Rectal smooth muscle tissue (tissue), 1 donor: Measurements from ENCODE around the gene CSF2RB.

Source experiments
- H3K27ac ChIP-seq: one replicate; pipeline ENCODE4 v1.7.0; 2013; ENCODE audit warnings: low read depth, low read length, inconsistent platforms
- H3K27me3 ChIP-seq: one replicate; pipeline ENCODE4 v1.7.0; 2013; ENCODE audit warnings: low read length; ENCODE audit not compliant: control insufficient read depth, insufficient read depth
- H3K36me3 ChIP-seq: one replicate; pipeline ENCODE4 v1.7.0; 2013; ENCODE audit warnings: low read length; ENCODE audit not compliant: control insufficient read depth, insufficient read depth
- H3K4me1 ChIP-seq: one replicate; pipeline ENCODE4 v1.7.0; 2013; ENCODE audit warnings: low read length; ENCODE audit not compliant: control insufficient read depth, insufficient read depth
- H3K4me3 ChIP-seq: one replicate; pipeline ENCODE4 v1.7.0; 2013; ENCODE audit warnings: low read length
- H3K9ac ChIP-seq: one replicate; pipeline ENCODE4 v1.7.0; 2013; ENCODE audit warnings: low read length

CSF2RB gene

DNA sequence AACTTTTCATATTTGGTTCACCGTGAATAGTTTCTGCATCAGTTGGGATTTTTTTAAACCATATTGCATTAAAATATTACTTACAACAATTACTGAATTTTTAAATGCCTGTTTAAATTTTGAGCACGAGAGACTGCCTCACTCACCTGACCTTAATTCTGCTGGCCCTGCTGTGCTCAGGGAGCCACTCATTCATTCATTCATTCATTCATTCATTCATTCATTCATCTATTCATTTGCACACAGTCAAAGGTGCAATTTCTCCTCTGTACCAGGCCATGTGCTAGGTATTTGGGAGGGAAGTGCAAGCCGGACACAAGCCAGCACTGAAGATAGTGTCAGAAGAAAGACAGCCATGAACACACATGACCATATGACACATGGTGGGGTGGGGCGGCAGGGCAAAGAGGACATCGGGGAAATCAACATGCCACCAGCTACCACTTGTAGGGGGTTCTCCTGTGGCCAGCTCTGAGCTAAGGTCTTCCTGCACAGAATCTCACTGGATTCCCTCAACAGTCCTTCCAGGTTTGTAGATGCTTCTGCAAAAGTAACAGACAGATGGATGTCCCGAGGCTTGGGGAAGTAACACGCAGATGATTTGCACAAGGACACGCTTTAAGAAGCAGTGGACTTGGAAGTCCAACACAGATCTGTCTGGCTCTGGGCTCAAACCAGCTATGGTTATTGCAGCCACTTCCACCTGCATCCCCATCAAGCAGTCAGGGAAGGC is 568 bp upstream of the CSF2RB start:
- Histone ChIP-seq H3K27ac (no peak overlapping the region), H3K27me3 (no peaks in the 10 kb centered on the region), H3K9ac (no peak overlapping the region), H3K4me1 (no peaks in the 10 kb centered on the region), H3K36me3 (no peaks in the 10 kb centered on the region), H3K4me3 (no peak overlapping the region)

DNA sequence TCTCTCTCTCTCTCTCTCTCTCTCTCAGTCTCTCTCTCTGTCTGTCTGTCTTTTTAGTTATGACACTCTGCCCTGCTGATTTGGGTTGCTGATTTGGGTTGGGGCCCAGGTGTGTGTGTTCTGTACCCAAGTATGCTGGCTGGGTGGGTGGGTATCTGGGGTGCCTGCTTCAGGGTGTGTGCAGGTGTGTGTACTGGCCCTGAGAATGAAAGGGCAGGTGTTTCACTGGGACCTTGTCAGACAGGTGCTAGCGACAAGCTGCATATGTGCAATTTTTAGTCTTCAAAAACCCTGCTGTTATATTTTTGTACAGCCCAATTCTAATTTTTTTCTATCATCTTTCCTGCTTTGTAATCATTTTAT is 943 bp downstream of the CSF2RB start:
- H3K27ac ChIP-seq = no peak overlapping the region
- H3K9ac ChIP-seq = no peak overlapping the region
- H3K36me3 ChIP-seq = no peaks in the 10 kb centered on the region
- no peaks in the 10 kb centered on the region for H3K27me3 ChIP-seq
- H3K4me1 ChIP-seq = no peaks in the 10 kb centered on the region
- H3K4me3 ChIP-seq = peak overlapping the region; percentile 52

- Histone ChIP-seq H3K27ac (no peak overlapping the region), H3K4me3 (no peak overlapping the region), H3K9ac (no peak overlapping the region), H3K4me1 (no peaks in the 10 kb centered on the region), H3K27me3 (no peaks in the 10 kb centered on the region), H3K36me3 (peaks cover 2% of the 10 kb centered on the region)
Observed at GRCh38 chr22:36916034-36916433, 2.6 kb downstream of the CSF2RB start.

GRCh38 chr22:36918586-36919284 is 5.3 kb downstream of the CSF2RB start:
- peaks cover 2% of the 10 kb centered on the region for H3K36me3 ChIP-seq
- H3K4me3 ChIP-seq = no peak overlapping the region
- no peak overlapping the region for H3K9ac ChIP-seq
- H3K4me1 ChIP-seq = no peaks in the 10 kb centered on the region
- no peaks in the 10 kb centered on the region for H3K27me3 ChIP-seq
- H3K27ac ChIP-seq = no peak overlapping the region

- peaks cover 2% of the 10 kb centered on the region for H3K36me3 ChIP-seq
- no peak overlapping the region for H3K27ac ChIP-seq
- no peak overlapping the region for H3K9ac ChIP-seq
- H3K4me1 ChIP-seq = no peaks in the 10 kb centered on the region
- no peak overlapping the region for H3K4me3 ChIP-seq
- no peaks in the 10 kb centered on the region for H3K27me3 ChIP-seq
Observed at GRCh38 chr22:36921309-36922104, 8.1 kb downstream of the CSF2RB start.

GRCh38 chr22:36922105-36922608 is 8.7 kb downstream of the CSF2RB start:
- Histone ChIP-seq H3K27ac (no peak overlapping the region), H3K36me3 (peaks cover 2% of the 10 kb centered on the region), H3K9ac (no peak overlapping the region), H3K4me1 (no peaks in the 10 kb centered on the region), H3K27me3 (no peaks in the 10 kb centered on the region), H3K4me3 (no peak overlapping the region)

DNA sequence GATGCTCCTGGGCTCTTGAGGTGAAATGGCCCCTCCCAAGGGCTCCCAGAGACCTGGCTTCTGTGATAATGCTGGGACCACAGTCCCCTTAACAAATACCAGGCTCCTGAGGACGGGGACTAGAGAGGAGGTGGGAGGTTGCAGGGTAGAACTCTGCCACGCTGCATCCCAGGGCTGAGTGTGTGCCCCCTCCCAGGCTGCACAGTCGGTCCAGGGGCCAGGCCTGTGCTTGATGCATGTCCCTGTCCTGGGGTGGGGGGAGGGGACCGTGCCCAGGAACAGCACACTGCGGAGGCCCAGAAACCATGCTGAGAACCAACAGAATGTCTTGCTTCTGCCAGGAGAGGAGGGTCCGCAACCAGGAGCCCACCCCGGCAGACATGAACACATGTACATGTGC is 9.3 kb downstream of the CSF2RB start:
- H3K9ac ChIP-seq = no peak overlapping the region
- H3K27me3 ChIP-seq = peaks cover 3% of the 10 kb centered on the region
- no peaks in the 10 kb centered on the region for H3K4me1 ChIP-seq
- H3K4me3 ChIP-seq = no peak overlapping the region
- H3K36me3 ChIP-seq = peaks cover 2% of the 10 kb centered on the region
- H3K27ac ChIP-seq = no peak overlapping the region

GRCh38 chr22:36923131-36923788 is 9.8 kb downstream of the CSF2RB start:
- no peak overlapping the region for H3K27ac ChIP-seq
- H3K4me3 ChIP-seq = no peak overlapping the region
- peaks cover 2% of the 10 kb centered on the region for H3K36me3 ChIP-seq
- H3K4me1 ChIP-seq = no peaks in the 10 kb centered on the region
- H3K9ac ChIP-seq = no peak overlapping the region
- peaks cover 3% of the 10 kb centered on the region for H3K27me3 ChIP-seq

GRCh38 chr22:36924151-36924698 is 10.8 kb downstream of the CSF2RB start:
- no peak overlapping the region for H3K9ac ChIP-seq
- H3K4me3 ChIP-seq = no peak overlapping the region
- no peak overlapping the region for H3K27ac ChIP-seq
- peaks cover 3% of the 10 kb centered on the region for H3K27me3 ChIP-seq
- peaks cover 2% of the 10 kb centered on the region for H3K36me3 ChIP-seq
- H3K4me1 ChIP-seq = no peaks in the 10 kb centered on the region

DNA sequence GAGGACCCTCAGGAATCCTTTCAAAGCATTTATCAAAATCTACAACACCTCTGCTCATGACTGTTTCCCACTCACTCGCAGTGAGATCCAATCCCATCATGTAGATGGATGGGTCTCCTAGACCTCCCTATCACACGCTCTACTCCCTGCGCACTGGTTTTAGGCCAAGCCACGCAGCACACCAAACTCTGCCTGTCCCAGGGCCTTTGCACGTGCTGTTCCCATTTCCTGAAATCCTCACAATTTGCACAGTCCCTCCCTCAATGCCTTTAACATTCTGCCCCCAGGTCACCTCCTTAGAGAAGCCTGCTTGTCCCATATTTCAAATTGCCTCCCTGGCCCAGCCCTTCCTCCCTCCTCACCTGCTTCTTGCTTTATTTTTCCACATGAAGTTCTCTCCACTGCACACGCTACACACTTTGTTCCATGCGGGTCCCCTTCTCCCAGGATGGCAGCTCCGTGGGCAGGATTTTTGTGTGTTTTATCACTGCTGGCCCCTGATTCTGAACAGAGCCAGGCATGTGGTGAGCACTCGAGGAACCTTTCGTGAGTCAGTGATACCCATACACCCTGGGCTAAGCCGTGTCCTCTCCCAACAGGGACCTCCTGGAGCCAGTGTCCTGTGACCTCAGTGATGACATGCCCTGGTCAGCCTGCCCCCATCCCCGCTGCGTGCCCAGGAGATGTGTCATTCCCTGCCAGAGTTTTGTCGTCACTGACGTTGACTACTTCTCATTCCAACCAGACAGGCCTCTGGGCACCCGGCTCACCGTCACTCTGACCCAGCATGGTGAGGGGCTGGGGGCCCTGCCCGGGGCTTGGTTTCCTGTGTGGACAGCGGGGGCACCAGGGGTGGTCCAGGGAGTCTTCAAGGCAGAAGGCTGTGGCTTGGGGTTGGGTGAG is 12.2 kb downstream of the CSF2RB start:
- Histone ChIP-seq H3K36me3 (no peaks in the 10 kb centered on the region), H3K4me1 (no peaks in the 10 kb centered on the region), H3K4me3 (no peak overlapping the region), H3K9ac (no peak overlapping the region), H3K27me3 (peaks cover 3% of the 10 kb centered on the region), H3K27ac (no peak overlapping the region)

DNA sequence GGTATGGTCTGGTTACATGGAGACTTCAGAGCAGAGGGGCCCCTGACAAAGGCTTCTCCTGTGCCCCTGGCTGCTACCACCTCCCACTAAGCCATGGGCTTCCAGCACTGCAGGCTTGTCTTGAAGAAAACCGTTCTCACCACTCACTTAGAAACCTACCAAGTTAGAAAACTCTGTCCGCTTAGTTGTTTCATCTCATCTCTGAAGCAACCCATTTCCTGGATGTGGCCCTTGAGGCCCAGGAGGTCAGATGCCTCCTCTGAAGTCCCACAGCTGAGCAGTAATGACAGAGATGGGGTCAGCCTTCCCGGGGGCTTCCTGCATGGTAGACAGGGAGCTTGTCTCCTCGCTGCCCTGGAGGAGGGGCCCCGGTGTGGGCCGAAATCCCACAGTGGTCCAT is 12.9 kb downstream of the CSF2RB start:
- no peaks in the 10 kb centered on the region for H3K4me1 ChIP-seq
- H3K4me3 ChIP-seq = no peak overlapping the region
- H3K36me3 ChIP-seq = no peaks in the 10 kb centered on the region
- H3K27ac ChIP-seq = no peak overlapping the region
- H3K27me3 ChIP-seq = peaks cover 3% of the 10 kb centered on the region
- no peak overlapping the region for H3K9ac ChIP-seq
